HG03045 (cell line): Measurements from ENCODE around the gene TSPY3.
"Not testable (repeated sequence)": the region's sequence is repeated elsewhere in the genome, so short reads cannot be mapped to it uniquely, and the experiment has no call there.

Experiments
- ATAC-seq: cut with Tn5 transposase; IDR thresholded peaks from one replicate; pipeline ENCODE4 v1.9.1; 2021; ENCODE audit warnings: mild to moderate bottlenecking, moderate library complexity; ENCODE audit not compliant: unreplicated experiment

The TSPY3 gene

GRCh38 chrY:9398121-9398520 is at the start of gene TSPY3:
TSPY3 (plus strand) TSS chrY:9398421; CDS start chrY:9398467, 46 bp downstream.
- not testable (repeated sequence) for ATAC-seq

GRCh38 chrY:9357497-9357896 is 40.7 kb upstream of the TSPY3 start, which contains the start of gene TSPY8:
TSPY8 (plus strand) TSS chrY:9357797; CDS start chrY:9357843, 46 bp downstream.
- not testable (repeated sequence) for ATAC-seq

- ATAC-seq, result not testable (repeated sequence)
Measured at GRCh38 chrY:9396527-9396926, 1.7 kb upstream of the TSPY3 start.
